CD4-positive, alpha-beta T cell treated with Interleukin-4 for 4 hours (primary cell): ENCODE results near the gene KIZ.
"Not testable (repeated sequence)": the region's sequence is repeated elsewhere in the genome, so short reads cannot be mapped to it uniquely, and the experiment has no call there.

Experiments
- DNase-seq: peaks from one replicate; pipeline ENCODE4 v3.0.0-alpha.2; 2020

KIZ gene

GRCh38 chr20:21139881-21140566 lies 14.1 kb downstream of the KIZ start:
- no peak for DNase-seq

- DNase-seq = no peak
These were observed 15.9 kb downstream of the KIZ start for GRCh38 chr20:21141825-21142224.

GRCh38 chr20:21143194-21143890 lies 17.5 kb downstream of the KIZ start:
- no peak for DNase-seq

- no peak for DNase-seq
These were observed 19.5 kb downstream of the KIZ start for GRCh38 chr20:21145424-21145823.

- no peak for DNase-seq
These were observed 20.3 kb downstream of the KIZ start for GRCh38 chr20:21146215-21146614.

- no peak for DNase-seq
These were observed 21.7 kb downstream of the KIZ start for GRCh38 chr20:21147593-21147992.

GRCh38 chr20:21149344-21149743 lies 23.5 kb downstream of the KIZ start:
- DNase-seq = no peak

GRCh38 chr20:21151791-21152190 lies 25.9 kb downstream of the KIZ start:
- no peak for DNase-seq

GRCh38 chr20:21154692-21155091 lies 28.8 kb downstream of the KIZ start:
- no peak for DNase-seq

- no peak for DNase-seq
These were observed 29.4 kb downstream of the KIZ start for GRCh38 chr20:21155268-21155667.

- no peak for DNase-seq
These were observed 30.4 kb downstream of the KIZ start for GRCh38 chr20:21156266-21156665.

- DNase-seq = no peak
These were observed 31.1 kb downstream of the KIZ start for GRCh38 chr20:21157006-21157405.

- no peak for DNase-seq
These were observed 33.9 kb downstream of the KIZ start for GRCh38 chr20:21159658-21160380.

GRCh38 chr20:21161926-21162325 lies 36.0 kb downstream of the KIZ start:
- no peak for DNase-seq

GRCh38 chr20:21162631-21163030 lies 36.7 kb downstream of the KIZ start:
- no peak for DNase-seq

- DNase-seq = no peak
These were observed 40.9 kb downstream of the KIZ start for GRCh38 chr20:21166801-21167200.

GRCh38 chr20:21167261-21167660 lies 41.4 kb downstream of the KIZ start:
- DNase-seq = no peak

- not testable (repeated sequence) for DNase-seq
These were observed 42.2 kb downstream of the KIZ start for GRCh38 chr20:21168061-21168460.

- DNase-seq = no peak
These were observed 46.7 kb downstream of the KIZ start for GRCh38 chr20:21172626-21173025.

- DNase-seq = no peak
These were observed 47.6 kb downstream of the KIZ start for GRCh38 chr20:21173485-21173884.

GRCh38 chr20:21174516-21175239 lies 48.8 kb downstream of the KIZ start:
- no peak for DNase-seq

- DNase-seq = no peak
These were observed 49.6 kb downstream of the KIZ start for GRCh38 chr20:21175433-21175832.

GRCh38 chr20:21177767-21178166 lies 51.9 kb downstream of the KIZ start:
- DNase-seq = no peak
